A549 (cell line): ENCODE data around the gene MAD1L1.
"Not testable (repeated sequence)": the region's sequence is repeated elsewhere in the genome, so short reads cannot be mapped to it uniquely, and the experiment has no call there.

Source experiments
- CTCF ChIP-seq: fragments of >200 bp; sonication (Bioruptor Twin); formaldehyde crosslinking; IDR thresholded peaks from 3 replicates; pipeline ENCODE4 v1.5.1; 2016
- JUNB ChIP-seq: fragments of >200 bp; sonication (Bioruptor Twin); formaldehyde crosslinking; IDR thresholded peaks from 2 replicates; pipeline ENCODE4 v1.6.1; 2016
- POLR2A ChIP-seq: IDR thresholded peaks from 2 replicates; pipeline ENCODE4 v1.6.1; 2012; ENCODE audit warnings: mild to moderate bottlenecking, low read length
- RAD21 ChIP-seq, 2 experiments: fragments of >200 bp in 1 of 2; sonication (Bioruptor Twin) in 1 of 2; formaldehyde crosslinking in 1 of 2; IDR thresholded peaks in 1 of 2; conservative IDR thresholded peaks in 1 of 2; 2 replicates in 1 of 2; 3 replicates in 1 of 2; pipeline ENCODE4 v1.6.1; 2012 to 2018; ENCODE audit warnings: inconsistent platforms in 1 of 2
- REST ChIP-seq: fragments of 200-600 bp; sonication (generic); IDR thresholded peaks from 2 replicates; pipeline ENCODE4 v1.6.1; 2016; ENCODE audit warnings: antibody characterized with exemption, mild to moderate bottlenecking, moderate library complexity
- TP53 ChIP-seq: fragments of 250-450 bp; sonication (Bioruptor Pico); IDR thresholded peaks from 2 replicates; pipeline ENCODE4 v1.5.0; 2021; ENCODE audit warnings: mild to moderate bottlenecking, moderate library complexity

GRCh38 chr7:1995911-1996420 lies 236.8 kb downstream of the MAD1L1 start:
- TF ChIP-seq POLR2A; REST; CTCF; RAD21 (conservative IDR thresholded peaks at IDR 0.05 in 1 of 2, IDR thresholded peaks at IDR 0.05 in 1 of 2); JUNB; TP53 (CRISPR knock-in tag): not testable (repeated sequence)
